RWPE2 (cell line): Measurements from ENCODE around the gene CCDC116.
A peak's percentile ranks its signal among the peaks of the same experiment; 100 is the strongest.
"Not testable (repeated sequence)": the region's sequence is repeated elsewhere in the genome, so short reads cannot be mapped to it uniquely, and the experiment has no call there.

Source experiments
- ATAC-seq: fragments of 200-7000 bp; cut with Tn5 transposase; 3 replicates; pipeline ENCODE4 v1.9.1; 2021; ENCODE audit warnings: low read depth
- DNase-seq: peaks from one replicate; pipeline ENCODE4 v3.0.0-alpha.2; 2020; ENCODE audit warnings: low spot score
- H3K27ac ChIP-seq: fragments of 450-650 bp; 2 replicates; pipeline ENCODE4 v1.5.1; 2017; ENCODE audit warnings: mild to moderate bottlenecking; ENCODE audit not compliant: poor library complexity, severe bottlenecking
- H3K27me3 ChIP-seq: fragments of 250-450 bp; sonication (Bioruptor Pico); 2 replicates; pipeline ENCODE4 v1.5.1; 2021; ENCODE audit warnings: mild to moderate bottlenecking, moderate library complexity; ENCODE audit not compliant: insufficient read depth, poor library complexity, severe bottlenecking
- H3K36me3 ChIP-seq: fragments of 250-450 bp; sonication (Bioruptor Pico); 2 replicates; pipeline ENCODE4 v1.5.1; 2020; ENCODE audit warnings: low read depth, mild to moderate bottlenecking, moderate library complexity
- H3K4me1 ChIP-seq: fragments of 250-450 bp; sonication (Bioruptor Pico); 2 replicates; pipeline ENCODE4 v1.5.1; 2021; ENCODE audit warnings: mild to moderate bottlenecking, moderate library complexity; ENCODE audit not compliant: insufficient read depth, poor library complexity, severe bottlenecking
- H3K4me3 ChIP-seq: fragments of 250-450 bp; sonication (Bioruptor Pico); 2 replicates; pipeline ENCODE4 v1.5.1; 2021; ENCODE audit warnings: mild to moderate bottlenecking, moderate library complexity; ENCODE audit not compliant: severe bottlenecking
- H3K9me3 ChIP-seq: fragments of 250-450 bp; sonication (Bioruptor Pico); 2 replicates; pipeline ENCODE4 v1.5.1; 2021; ENCODE audit warnings: mild to moderate bottlenecking, moderate library complexity; ENCODE audit not compliant: severe bottlenecking
- CTCF ChIP-seq: fragments of 450-650 bp; IDR thresholded peaks from one replicate; pipeline ENCODE4 v1.5.1; 2017; ENCODE audit warnings: mild to moderate bottlenecking, moderate library complexity; ENCODE audit not compliant: poor library complexity, severe bottlenecking

The CCDC116 gene

GRCh38 chr22:21611210-21611977 is 21.2 kb upstream of the CCDC116 start:
- Histone ChIP-seq H3K36me3 (peaks cover 63% of the 10 kb centered on the region), H3K27ac (no peak overlapping the region), H3K27me3 (no peaks in the 10 kb centered on the region), H3K4me3 (no peak overlapping the region), H3K9me3 (no peaks in the 10 kb centered on the region), H3K4me1 (no peaks in the 10 kb centered on the region)
- DNase-seq (no peak), ATAC-seq (no peak)
- TF ChIP-seq CTCF, result no peak

GRCh38 chr22:21612858-21613257 is 19.7 kb upstream of the CCDC116 start:
- Histone ChIP-seq H3K36me3 (peaks cover 59% of the 10 kb centered on the region), H3K4me1 (no peaks in the 10 kb centered on the region), H3K27me3 (no peaks in the 10 kb centered on the region), H3K9me3 (no peaks in the 10 kb centered on the region), H3K27ac (no peak overlapping the region), H3K4me3 (no peak overlapping the region)
- ATAC-seq (peak; percentile 41; the same call in 1 of the 3 replicates), DNase-seq (no peak)
- no peak for TF ChIP-seq CTCF

GRCh38 chr22:21613553-21614233 is 18.9 kb upstream of the CCDC116 start:
- H3K9me3 ChIP-seq, result no peaks in the 10 kb centered on the region
- TF ChIP-seq CTCF, result no peak
- H3K27me3 ChIP-seq, result no peaks in the 10 kb centered on the region
- no peak overlapping the region for H3K27ac ChIP-seq
- H3K4me3 ChIP-seq, result no peak overlapping the region
- ATAC-seq (no peak), DNase-seq (no peak)
- H3K36me3 ChIP-seq, result peaks cover 59% of the 10 kb centered on the region
- no peaks in the 10 kb centered on the region for H3K4me1 ChIP-seq

- H3K4me3 ChIP-seq, result no peak overlapping the region
- H3K27me3 ChIP-seq, result no peaks in the 10 kb centered on the region
- no peak for TF ChIP-seq CTCF
- H3K4me1 ChIP-seq, result no peaks in the 10 kb centered on the region
- DNase-seq (no peak), ATAC-seq (no peak)
- no peak overlapping the region for H3K27ac ChIP-seq
- H3K9me3 ChIP-seq, result peaks cover 2% of the 10 kb centered on the region
- H3K36me3 ChIP-seq, result peaks cover 44% of the 10 kb centered on the region
These were observed 16.8 kb upstream of the CCDC116 start for GRCh38 chr22:21615731-21616130.

- not testable (repeated sequence) for H3K4me3 ChIP-seq, H3K4me1 ChIP-seq, ATAC-seq, H3K27ac ChIP-seq, H3K27me3 ChIP-seq, H3K9me3 ChIP-seq, DNase-seq
- peaks cover 36% of the 10 kb centered on the region for H3K36me3 ChIP-seq
These were observed 15.2 kb upstream of the CCDC116 start for GRCh38 chr22:21617337-21617736.
